Measurements from ENCODE around the gene PCNX2.

- TF ChIP-seq, protein P1, sequence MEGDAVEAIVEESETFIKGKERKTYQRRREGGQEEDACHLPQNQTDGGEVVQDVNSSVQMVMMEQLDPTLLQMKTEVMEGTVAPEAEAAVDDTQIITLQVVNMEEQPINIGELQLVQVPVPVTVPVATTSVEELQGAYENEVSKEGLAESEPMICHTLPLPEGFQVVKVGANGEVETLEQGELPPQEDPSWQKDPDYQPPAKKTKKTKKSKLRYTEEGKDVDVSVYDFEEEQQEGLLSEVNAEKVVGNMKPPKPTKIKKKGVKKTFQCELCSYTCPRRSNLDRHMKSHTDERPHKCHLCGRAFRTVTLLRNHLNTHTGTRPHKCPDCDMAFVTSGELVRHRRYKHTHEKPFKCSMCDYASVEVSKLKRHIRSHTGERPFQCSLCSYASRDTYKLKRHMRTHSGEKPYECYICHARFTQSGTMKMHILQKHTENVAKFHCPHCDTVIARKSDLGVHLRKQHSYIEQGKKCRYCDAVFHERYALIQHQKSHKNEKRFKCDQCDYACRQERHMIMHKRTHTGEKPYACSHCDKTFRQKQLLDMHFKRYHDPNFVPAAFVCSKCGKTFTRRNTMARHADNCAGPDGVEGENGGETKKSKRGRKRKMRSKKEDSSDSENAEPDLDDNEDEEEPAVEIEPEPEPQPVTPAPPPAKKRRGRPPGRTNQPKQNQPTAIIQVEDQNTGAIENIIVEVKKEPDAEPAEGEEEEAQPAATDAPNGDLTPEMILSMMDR (IDR thresholded peaks at IDR 0.05): no peak
- TF ChIP-seq POLR2A (IDR thresholded peaks at IDR 0.05): no peak
Measured at GRCh38 chr1:232939748-232940147, 355.8 kb downstream of the PCNX2 start.

Data from testis (tissue), 2 donors.